Erythroblast (primary cell): Measurements from ENCODE around the gene ANAPC16.

Experiments used
- GATA1 ChIP-seq: IDR thresholded peaks from 2 replicates; pipeline ENCODE4 v1.6.1; 2011; ENCODE audit warnings: low read depth, mild to moderate bottlenecking, control low read depth, low read length, moderate library complexity
- POLR2A ChIP-seq: IDR thresholded peaks from 2 replicates; pipeline ENCODE4 v1.6.1; 2011; ENCODE audit warnings: mild to moderate bottlenecking, low read length

- peak; percentile 66 for TF ChIP-seq POLR2A
- no peak for TF ChIP-seq GATA1
Observed at GRCh38 chr10:72276013-72276387, 60.2 kb downstream of the ANAPC16 start.
